ENCODE measurements around the gene CHST3. TPM values are rescaled to one million over a fixed set of nuclear protein-coding genes. Genes with fewer than 3 reads are reported as not detected.
A peak's percentile ranks its signal among the peaks of the same experiment; 100 is the strongest.

The CHST3 gene
- total RNA-seq, 1 donor from 2014 or later: 26.0 TPM

DNA sequence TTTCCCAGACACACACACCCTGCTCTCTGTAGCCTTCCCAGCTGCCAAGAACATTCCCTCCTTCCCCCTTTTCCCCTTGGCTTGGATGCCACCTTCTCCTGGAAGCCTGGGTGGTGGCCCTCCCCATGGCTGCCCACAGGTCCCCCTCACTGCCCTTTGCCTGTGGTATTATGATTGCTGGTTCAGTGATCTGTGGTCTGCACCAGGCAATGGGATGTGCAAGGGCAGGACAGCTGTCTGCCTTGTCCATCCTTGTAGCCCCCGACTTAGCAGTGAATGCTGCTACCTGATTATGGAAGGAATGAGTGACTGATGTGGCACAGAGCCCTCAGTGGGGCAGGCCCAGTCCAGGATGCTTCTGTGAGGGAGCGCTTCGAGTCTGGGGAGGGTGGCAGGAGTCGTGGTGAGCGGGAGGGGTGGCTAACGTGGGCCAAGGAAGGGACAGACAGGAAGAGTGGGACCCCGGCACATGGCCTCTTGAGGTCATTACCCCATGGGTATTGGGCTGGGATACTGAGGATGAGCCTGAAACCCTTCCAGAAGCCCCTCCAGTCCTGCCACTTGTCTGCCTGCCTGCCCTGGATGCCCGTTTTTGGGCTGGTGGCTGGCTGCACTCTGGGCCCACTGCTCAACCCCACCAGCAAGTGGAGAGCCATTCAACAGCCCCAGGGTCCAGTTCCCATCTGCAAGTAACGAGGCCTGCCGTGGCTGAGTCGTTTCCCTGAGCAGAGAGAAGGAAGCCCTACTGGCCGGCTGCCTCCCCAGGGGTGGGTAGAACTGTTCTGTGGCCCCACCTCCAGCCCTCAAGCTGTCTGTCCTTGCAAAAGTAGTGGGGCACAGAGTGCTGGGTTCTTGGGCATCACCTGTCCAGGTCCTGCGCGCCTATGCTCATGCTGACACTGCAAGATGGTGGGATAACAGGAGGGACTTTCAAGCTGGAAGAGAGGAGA lies 8.8 kb downstream of the CHST3 start:
- intact Hi-C loops (cut with DNase I): no loop called here
- Histone ChIP-seq H3K4me3 (no peak overlapping the region), H3K27me3 (no peaks in the 10 kb centered on the region), H3K4me1 (peaks cover 100% of the 10 kb centered on the region), H3K36me3 (no peaks in the 10 kb centered on the region), H3K27ac (peak overlapping the region; percentile 81), H3K9me3 (no peaks in the 10 kb centered on the region)
- DNase-seq (ENCODE audit: extremely low spot score in 2 of 2): no peak
- TF ChIP-seq, protein P1, sequence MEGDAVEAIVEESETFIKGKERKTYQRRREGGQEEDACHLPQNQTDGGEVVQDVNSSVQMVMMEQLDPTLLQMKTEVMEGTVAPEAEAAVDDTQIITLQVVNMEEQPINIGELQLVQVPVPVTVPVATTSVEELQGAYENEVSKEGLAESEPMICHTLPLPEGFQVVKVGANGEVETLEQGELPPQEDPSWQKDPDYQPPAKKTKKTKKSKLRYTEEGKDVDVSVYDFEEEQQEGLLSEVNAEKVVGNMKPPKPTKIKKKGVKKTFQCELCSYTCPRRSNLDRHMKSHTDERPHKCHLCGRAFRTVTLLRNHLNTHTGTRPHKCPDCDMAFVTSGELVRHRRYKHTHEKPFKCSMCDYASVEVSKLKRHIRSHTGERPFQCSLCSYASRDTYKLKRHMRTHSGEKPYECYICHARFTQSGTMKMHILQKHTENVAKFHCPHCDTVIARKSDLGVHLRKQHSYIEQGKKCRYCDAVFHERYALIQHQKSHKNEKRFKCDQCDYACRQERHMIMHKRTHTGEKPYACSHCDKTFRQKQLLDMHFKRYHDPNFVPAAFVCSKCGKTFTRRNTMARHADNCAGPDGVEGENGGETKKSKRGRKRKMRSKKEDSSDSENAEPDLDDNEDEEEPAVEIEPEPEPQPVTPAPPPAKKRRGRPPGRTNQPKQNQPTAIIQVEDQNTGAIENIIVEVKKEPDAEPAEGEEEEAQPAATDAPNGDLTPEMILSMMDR (IDR thresholded peaks at IDR 0.05): no peak
- no peak for TF ChIP-seq POLR2AphosphoS5 (IDR thresholded peaks at IDR 0.05; ENCODE audit: insufficient read depth in 1 of 2, low read depth in 1 of 2)
- no peak for TF ChIP-seq POLR2A (IDR thresholded peaks at IDR 0.05)

DNA sequence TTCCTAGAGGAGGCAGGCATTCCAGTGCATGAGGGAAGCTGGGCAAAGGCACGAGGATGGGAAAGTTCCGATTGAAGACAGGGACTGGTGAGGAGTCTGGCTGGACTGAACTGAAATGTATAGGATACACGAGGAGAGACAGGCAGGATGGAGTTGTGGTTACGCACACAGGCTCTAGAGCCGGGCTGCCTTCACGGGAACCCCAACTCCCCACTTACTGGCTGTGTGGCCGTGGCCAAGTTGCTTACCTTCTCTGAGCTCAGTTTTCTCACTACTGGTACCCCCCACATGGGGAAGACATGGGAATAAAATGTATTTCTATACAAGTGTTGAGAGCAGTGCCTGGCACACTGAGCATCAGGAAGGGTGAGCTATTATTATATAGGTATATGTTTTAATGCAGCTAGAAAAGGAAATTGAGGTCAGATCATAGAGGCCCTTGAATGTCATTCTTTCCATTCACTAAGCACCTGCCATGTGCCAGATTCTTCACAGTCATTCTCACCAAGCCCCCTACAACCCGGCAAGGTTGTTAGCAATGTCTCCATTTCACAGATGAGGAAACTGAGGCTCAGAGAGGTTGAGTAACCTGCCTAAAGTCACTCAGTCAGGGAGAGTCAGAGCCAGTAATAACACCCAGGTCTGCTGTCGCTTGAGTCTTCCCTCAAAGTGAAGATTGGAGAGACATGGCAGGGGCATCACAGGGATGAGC lies 9.7 kb downstream of the CHST3 start:
- H3K27ac ChIP-seq: peak overlapping the region; percentile 81

DNA sequence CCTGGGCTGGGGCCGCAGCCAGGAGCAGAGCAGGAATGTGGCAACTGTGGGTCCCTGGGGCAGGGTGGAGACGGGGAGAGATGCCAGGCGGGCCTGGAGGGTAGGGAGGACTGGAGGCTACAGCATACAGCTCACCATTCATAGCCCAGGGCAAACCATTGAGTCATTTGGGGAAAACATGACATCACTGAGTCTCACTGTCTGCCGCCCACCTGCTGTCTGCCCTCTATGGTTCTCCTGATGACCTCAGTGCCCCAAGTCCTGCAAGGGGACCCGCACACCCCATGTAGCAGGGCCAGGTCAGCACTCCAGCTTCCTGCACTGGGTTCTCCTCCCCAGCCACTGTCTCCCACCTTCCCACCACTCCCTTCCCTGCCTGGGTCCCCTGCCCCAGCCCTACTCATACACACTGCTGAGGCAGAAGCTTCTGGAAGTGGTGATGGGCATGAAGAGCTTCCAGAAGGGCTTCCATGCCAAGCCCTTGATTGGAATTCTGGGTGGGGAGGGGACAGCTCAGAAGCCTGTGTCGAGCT lies 10.4 kb downstream of the CHST3 start:
- Histone ChIP-seq H3K9me3 (no peaks in the 10 kb centered on the region), H3K4me1 (peaks cover 100% of the 10 kb centered on the region), H3K27ac (peak overlapping the region; percentile 81), H3K4me3 (no peak overlapping the region), H3K36me3 (no peaks in the 10 kb centered on the region), H3K27me3 (no peaks in the 10 kb centered on the region)
- intact Hi-C loops (cut with DNase I): no loop called here
- DNase-seq (ENCODE audit: extremely low spot score in 2 of 2): no peak
- TF ChIP-seq POLR2AphosphoS5 (IDR thresholded peaks at IDR 0.05; ENCODE audit: insufficient read depth in 1 of 2, low read depth in 1 of 2) (peak in 1 of 2 donors; percentile 11), POLR2A (IDR thresholded peaks at IDR 0.05) (no peak)

More for the DNA sequence above, 9.7 kb downstream of the CHST3 start:
- TF ChIP-seq POLR2AphosphoS5 (IDR thresholded peaks at IDR 0.05; ENCODE audit: insufficient read depth in 1 of 2, low read depth in 1 of 2): no peak
- TF ChIP-seq POLR2A (IDR thresholded peaks at IDR 0.05): no peak
- TF ChIP-seq, protein P1 (IDR thresholded peaks at IDR 0.05): no peak
- intact Hi-C loops (cut with DNase I): no loop called here
- H3K9me3 ChIP-seq: no peaks in the 10 kb centered on the region
- no peaks in the 10 kb centered on the region for H3K36me3 ChIP-seq
- H3K4me3 ChIP-seq: no peak overlapping the region
- H3K27me3 ChIP-seq: no peaks in the 10 kb centered on the region
- peaks cover 100% of the 10 kb centered on the region for H3K4me1 ChIP-seq
- no peak for DNase-seq (ENCODE audit: extremely low spot score in 2 of 2)

DNA sequence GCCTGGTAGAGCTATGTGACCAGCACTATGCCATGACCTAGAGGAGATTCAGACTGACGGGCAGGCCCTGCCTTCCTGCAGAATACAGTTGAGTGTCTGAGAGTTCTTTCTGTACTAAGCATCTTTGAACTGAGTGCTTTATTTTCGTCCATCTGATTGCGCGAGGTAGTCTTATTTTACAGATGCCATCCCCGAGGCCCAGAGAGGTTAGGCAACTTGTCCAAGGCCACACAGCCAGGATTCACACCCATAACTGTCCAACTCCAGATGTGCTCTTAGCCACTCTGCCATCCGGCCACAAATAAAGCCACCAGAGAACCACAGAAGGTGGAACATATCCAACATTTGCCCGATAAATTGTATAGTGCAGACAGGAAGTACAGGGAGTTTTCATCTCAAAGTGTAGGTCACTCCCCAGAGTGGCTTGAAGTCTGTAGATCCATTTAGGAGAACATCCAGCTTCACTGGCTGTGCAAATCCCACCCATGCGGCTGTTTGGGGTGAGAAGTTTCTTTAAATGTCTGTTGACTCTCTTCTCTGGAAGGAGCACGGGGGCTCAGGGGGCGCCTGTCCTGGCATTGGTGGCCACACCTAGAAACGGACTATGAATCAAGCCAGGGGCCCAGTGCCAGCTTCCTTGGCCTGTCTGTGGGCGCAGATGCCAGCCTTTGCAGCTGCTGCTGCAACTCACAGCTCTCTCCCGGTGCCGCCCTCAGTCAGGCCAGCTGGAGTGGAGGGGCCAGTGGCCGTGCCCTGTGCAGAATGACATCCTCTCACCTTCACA lies 11.1 kb downstream of the CHST3 start:
- no peak for DNase-seq (ENCODE audit: extremely low spot score in 2 of 2)
- Histone ChIP-seq H3K27me3 (no peaks in the 10 kb centered on the region), H3K4me3 (no peak overlapping the region), H3K36me3 (no peaks in the 10 kb centered on the region), H3K27ac (peak overlapping the region; percentile 81), H3K4me1 (peaks cover 100% of the 10 kb centered on the region), H3K9me3 (no peaks in the 10 kb centered on the region)
- intact Hi-C loops (cut with DNase I): no loop called here
- TF ChIP-seq POLR2A (IDR thresholded peaks at IDR 0.05) (no peak), POLR2AphosphoS5 (IDR thresholded peaks at IDR 0.05; ENCODE audit: insufficient read depth in 1 of 2, low read depth in 1 of 2) (no peak)
- TF ChIP-seq, protein P1 (IDR thresholded peaks at IDR 0.05): no peak
